ENCODE results near the gene GRM5.
"Not testable (repeated sequence)": the region's sequence is repeated elsewhere in the genome, so short reads cannot be mapped to it uniquely, and the experiment has no call there.

DNA sequence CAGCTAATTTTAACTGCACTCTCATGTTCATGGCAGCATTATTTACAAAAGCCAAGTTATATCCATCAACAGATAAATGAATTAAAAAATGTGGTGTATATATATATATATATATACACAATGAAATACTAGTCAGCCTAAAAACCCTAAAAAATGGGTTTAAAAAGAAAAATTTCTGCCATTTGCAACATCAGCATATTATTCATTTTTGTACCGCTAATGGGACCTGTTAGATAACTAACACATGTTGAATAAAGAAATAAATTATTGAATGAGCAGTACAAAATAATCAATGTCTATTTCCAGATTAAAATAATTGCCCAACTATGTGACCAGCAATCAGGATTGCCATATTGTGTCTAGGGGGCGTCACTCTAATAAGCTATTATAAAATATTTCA is 211.8 kb downstream of the GRM5 start:
- TF ChIP-seq, protein P1, sequence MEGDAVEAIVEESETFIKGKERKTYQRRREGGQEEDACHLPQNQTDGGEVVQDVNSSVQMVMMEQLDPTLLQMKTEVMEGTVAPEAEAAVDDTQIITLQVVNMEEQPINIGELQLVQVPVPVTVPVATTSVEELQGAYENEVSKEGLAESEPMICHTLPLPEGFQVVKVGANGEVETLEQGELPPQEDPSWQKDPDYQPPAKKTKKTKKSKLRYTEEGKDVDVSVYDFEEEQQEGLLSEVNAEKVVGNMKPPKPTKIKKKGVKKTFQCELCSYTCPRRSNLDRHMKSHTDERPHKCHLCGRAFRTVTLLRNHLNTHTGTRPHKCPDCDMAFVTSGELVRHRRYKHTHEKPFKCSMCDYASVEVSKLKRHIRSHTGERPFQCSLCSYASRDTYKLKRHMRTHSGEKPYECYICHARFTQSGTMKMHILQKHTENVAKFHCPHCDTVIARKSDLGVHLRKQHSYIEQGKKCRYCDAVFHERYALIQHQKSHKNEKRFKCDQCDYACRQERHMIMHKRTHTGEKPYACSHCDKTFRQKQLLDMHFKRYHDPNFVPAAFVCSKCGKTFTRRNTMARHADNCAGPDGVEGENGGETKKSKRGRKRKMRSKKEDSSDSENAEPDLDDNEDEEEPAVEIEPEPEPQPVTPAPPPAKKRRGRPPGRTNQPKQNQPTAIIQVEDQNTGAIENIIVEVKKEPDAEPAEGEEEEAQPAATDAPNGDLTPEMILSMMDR (IDR thresholded peaks at IDR 0.05; ENCODE audit: low read length), result not testable (repeated sequence)
- TF ChIP-seq EZH2 (IDR thresholded peaks at IDR 0.05; ENCODE audit: borderline replicate concordance, low read length), result not testable (repeated sequence)
